Endothelial cell of umbilical vein (primary cell): ENCODE data around the gene TEX19.

Experiments
- EZH2 ChIP-seq: IDR thresholded peaks from 2 replicates; pipeline ENCODE4 v1.6.1; 2012; ENCODE audit warnings: borderline replicate concordance, low read depth, mild to moderate bottlenecking, moderate library complexity, low read length, inconsistent platforms; ENCODE audit not compliant: severe bottlenecking
- GATA2 ChIP-seq: IDR thresholded peaks from 2 replicates; pipeline ENCODE4 v1.7.0; 2011; ENCODE audit warnings: low read depth, mild to moderate bottlenecking, moderate library complexity, mixed read lengths, low read length; ENCODE audit not compliant: insufficient read length, insufficient read depth
- JUN ChIP-seq: IDR thresholded peaks from 2 replicates; pipeline ENCODE4 v1.6.1; 2011; ENCODE audit warnings: borderline replicate concordance, low read depth; ENCODE audit not compliant: insufficient read length, insufficient read depth
- MAX ChIP-seq: IDR thresholded peaks from 2 replicates; pipeline ENCODE4 v1.6.1; 2011; ENCODE audit not compliant: insufficient read depth, insufficient read length
- MYC ChIP-seq: IDR thresholded peaks from one replicate; pipeline ENCODE4 v1.6.1; 2011; ENCODE audit warnings: mild to moderate bottlenecking, low read depth, low read length
- POLR2A ChIP-seq: IDR thresholded peaks from 2 replicates; pipeline ENCODE4 v1.6.1; 2012; ENCODE audit warnings: low read depth, mild to moderate bottlenecking, control low read depth, low read length
- POLR2AphosphoS5 ChIP-seq: IDR thresholded peaks from 2 replicates; pipeline ENCODE4 v1.6.1; 2012; ENCODE audit warnings: low read depth, mild to moderate bottlenecking, control low read depth, low read length, moderate library complexity; ENCODE audit not compliant: insufficient read depth
- TF ChIP-seq, protein P1 (sequence below), 2 donors: IDR thresholded peaks; 1 replicate in 1 of 2; 2 replicates in 1 of 2; pipeline ENCODE4 v1.5.1; 2011; ENCODE audit warnings: low read length in 2 of 2, mild to moderate bottlenecking in 2 of 2, moderate library complexity in 2 of 2, control low read depth in 1 of 2, inconsistent platforms in 1 of 2, low read depth in 1 of 2; ENCODE audit not compliant: insufficient read depth in 1 of 2; ENCODE audit errors: extremely low read depth in 1 of 2

GRCh38 chr17:82311971-82312370 is 47.1 kb upstream of the TEX19 start:
- TF ChIP-seq, protein P1, sequence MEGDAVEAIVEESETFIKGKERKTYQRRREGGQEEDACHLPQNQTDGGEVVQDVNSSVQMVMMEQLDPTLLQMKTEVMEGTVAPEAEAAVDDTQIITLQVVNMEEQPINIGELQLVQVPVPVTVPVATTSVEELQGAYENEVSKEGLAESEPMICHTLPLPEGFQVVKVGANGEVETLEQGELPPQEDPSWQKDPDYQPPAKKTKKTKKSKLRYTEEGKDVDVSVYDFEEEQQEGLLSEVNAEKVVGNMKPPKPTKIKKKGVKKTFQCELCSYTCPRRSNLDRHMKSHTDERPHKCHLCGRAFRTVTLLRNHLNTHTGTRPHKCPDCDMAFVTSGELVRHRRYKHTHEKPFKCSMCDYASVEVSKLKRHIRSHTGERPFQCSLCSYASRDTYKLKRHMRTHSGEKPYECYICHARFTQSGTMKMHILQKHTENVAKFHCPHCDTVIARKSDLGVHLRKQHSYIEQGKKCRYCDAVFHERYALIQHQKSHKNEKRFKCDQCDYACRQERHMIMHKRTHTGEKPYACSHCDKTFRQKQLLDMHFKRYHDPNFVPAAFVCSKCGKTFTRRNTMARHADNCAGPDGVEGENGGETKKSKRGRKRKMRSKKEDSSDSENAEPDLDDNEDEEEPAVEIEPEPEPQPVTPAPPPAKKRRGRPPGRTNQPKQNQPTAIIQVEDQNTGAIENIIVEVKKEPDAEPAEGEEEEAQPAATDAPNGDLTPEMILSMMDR (IDR thresholded peaks at IDR 0.05; ENCODE audit: extremely low read depth in 1 of 2, insufficient read depth in 1 of 2, low read depth in 1 of 2, low read length in 2 of 2): no peak
- no peak for TF ChIP-seq JUN
- no peak for TF ChIP-seq EZH2
- TF ChIP-seq MYC: no peak
- no peak for TF ChIP-seq GATA2
- TF ChIP-seq POLR2AphosphoS5: no peak
- TF ChIP-seq POLR2A: no peak
- no peak for TF ChIP-seq MAX
